GM13976 (cell line): ENCODE data around the gene ANXA11.

Experiments
- DNase-seq: peaks from one replicate; pipeline ENCODE4 v3.0.0; 2012; ENCODE audit warnings: low spot score
- CTCF ChIP-seq: IDR thresholded peaks from 2 replicates; pipeline ENCODE4 v1.5.1; 2012; ENCODE audit warnings: borderline replicate concordance, mild to moderate bottlenecking; ENCODE audit not compliant: insufficient read depth; ENCODE audit errors: extremely low read depth, missing control alignments, control extremely low read depth
- in situ Hi-C: fragments of 300-500 bp; cut with MboI; formaldehyde crosslinking; loops from one replicate; pipeline ENCODE4 v1.12.0; 2022; ENCODE audit warnings: low sequenced_read_pairs, mixed read lengths, inconsistent platforms; ENCODE audit not compliant: unreplicated experiment

ANXA11 gene

GRCh38 chr10:80200259-80200658 is 5.1 kb downstream of the ANXA11 start:
- in situ Hi-C loops = no loop called here
- no peak for TF ChIP-seq CTCF
- DNase-seq = no peak

GRCh38 chr10:80199828-80200227 is 5.5 kb downstream of the ANXA11 start:
- no peak for TF ChIP-seq CTCF
- DNase-seq = no peak
- in situ Hi-C loops = no loop called here

- no peak for TF ChIP-seq CTCF
- no peak for DNase-seq
- in situ Hi-C loops = no loop called here
These were observed 7.1 kb downstream of the ANXA11 start for GRCh38 chr10:80197972-80198916.

GRCh38 chr10:80196950-80197315 is 8.4 kb downstream of the ANXA11 start:
- no peak for DNase-seq
- no peak for TF ChIP-seq CTCF
- in situ Hi-C loops = no loop called here

- in situ Hi-C loops = no loop called here
- no peak for TF ChIP-seq CTCF
- no peak for DNase-seq
These were observed 8.9 kb downstream of the ANXA11 start for GRCh38 chr10:80196270-80196949.

GRCh38 chr10:80195046-80195574 is 10.2 kb downstream of the ANXA11 start:
- TF ChIP-seq CTCF = no peak
- in situ Hi-C loops = no loop called here
- no peak for DNase-seq
